GM21367 (cell line): ENCODE measurements around the gene PRSS22.

Experiments used
- ATAC-seq: cut with Tn5 transposase; IDR thresholded peaks from one replicate; pipeline ENCODE4 v1.9.1; 2021; ENCODE audit not compliant: unreplicated experiment

The PRSS22 gene

DNA sequence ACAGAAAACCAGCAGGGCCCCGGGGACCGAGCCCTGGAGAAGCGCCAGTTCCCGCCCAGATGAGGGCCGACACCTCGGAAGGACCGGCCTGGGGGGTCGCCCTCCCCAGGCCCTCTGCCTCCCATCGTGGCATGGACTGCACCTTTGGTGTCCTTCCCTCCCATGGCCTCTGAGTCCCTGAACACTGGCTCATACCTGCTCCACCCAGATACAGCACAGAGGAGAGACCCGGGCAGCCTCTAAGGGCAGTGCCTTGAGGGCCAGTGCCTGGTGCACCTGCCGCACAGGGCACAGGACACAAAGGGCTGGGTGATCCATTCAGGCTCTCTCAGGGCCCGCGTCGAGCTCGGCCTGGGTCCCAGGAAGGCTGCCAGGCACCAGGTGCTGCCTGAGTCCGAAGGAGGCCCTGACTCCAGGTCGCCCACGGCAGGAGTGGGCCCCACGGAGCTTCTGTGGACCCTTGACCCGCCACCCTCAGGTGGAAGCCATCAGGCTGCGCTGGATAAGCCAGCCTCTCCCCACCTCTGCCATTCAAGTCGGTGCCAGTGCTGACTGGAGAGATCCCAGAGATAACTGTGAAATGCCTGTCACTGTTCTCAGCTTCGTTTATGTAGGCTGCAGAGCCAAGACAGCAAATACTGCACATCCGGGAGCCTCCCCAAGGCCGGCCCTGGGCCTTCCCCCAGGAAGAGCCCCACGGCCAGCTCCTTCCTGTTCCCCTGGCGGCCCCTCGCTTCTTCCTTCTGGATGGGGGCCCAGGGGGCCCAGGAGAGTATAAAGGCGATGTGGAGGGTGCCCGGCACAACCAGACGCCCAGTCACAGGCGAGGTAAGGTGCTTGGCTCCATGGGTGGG, 28.2 kb downstream of the PRSS22 start, which contains the start of gene ZG16B:
TSS of gene ZG16B (plus strand) at position 803 of the 854 bp plus-strand sequence. CDS start 139 bp downstream, outside the sequence.
- no peak for ATAC-seq

DNA sequence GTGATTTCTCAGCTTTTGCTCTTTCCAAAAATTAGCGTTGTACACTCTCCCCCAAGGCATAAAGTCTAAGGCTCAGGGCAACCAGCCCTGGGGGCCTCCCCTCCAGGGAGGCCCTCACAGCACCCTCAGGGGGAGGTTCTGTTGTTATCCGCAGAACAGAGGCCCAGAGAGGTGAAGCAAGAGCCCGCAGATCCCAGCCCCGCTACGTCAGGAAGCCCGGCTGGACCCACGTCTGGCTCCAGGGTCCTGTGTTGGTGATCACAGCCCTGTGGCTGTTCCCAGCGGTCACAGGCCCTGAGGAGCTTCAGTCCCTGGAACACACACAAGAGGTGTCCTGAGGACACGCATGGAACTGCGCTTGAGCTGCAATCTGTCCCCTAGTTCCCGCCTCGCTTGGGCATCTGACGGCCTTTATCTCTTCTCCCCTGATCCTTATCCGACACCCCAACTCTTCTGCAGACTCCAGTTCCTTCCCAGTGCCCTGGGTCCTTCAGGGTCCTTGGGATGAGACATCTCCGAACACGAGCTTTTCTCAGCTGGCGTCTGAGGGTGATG, 29.0 kb downstream of the PRSS22 start:
- no peak for ATAC-seq

DNA sequence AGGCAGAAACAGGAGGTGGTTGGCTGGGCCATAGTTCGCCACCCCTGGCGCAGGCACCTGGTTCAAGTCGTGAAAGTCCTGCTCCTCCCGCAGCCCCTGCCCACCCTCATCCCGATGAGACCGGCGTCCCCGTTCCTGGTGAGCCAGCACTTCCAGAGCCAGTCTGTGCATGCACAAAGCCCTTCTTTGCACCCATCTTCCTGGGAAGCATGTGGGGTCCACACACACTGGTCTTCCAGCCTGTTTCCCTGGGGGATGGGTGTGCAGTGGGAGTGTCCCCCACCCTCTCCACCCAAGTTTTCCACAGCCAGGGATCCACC, 29.5 kb downstream of the PRSS22 start:
- ATAC-seq, result no peak

- no peak for ATAC-seq
Measured at GRCh38 chr16:2827831-2828520, 30.0 kb downstream of the PRSS22 start.

GRCh38 chr16:2827374-2827791, 30.6 kb downstream of the PRSS22 start:
- ATAC-seq, result no peak

- no peak for ATAC-seq
Measured at GRCh38 chr16:2826591-2827373, 31.2 kb downstream of the PRSS22 start.

GRCh38 chr16:2825906-2826305, 32.1 kb downstream of the PRSS22 start:
- ATAC-seq, result no peak

DNA sequence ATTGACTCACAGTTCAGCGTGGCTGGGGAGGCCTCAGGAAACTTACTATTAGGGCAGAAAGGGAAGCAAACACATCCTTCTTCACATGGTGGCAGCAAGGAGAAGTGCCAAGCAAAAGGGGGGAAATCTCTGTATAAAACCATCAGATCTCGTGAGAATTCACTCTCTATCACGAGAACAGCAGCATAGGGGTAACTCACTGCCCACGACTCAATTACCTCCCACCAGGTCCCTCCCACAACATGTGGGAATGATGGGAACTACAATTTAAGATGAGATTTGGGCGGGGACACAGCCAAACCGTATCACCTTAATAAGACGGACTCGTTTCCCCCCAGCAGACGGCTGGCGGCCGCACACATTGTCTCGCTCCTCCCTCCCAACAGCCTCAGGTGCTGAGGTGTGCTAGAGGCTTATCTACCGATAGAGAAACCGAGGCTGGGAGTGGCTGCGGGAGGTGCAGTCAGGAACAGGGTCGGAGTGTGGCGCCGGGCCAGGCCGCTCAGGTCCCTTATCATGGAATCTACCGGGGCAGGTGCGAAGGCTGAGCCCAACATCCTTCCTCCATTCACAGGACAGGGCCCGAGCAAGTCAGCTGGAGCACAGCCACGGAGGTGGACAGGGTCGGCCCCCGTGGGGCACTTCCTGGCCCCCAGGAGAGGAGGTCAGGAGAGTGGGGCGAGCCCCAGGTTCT, 32.8 kb downstream of the PRSS22 start:
- ATAC-seq, result no peak

DNA sequence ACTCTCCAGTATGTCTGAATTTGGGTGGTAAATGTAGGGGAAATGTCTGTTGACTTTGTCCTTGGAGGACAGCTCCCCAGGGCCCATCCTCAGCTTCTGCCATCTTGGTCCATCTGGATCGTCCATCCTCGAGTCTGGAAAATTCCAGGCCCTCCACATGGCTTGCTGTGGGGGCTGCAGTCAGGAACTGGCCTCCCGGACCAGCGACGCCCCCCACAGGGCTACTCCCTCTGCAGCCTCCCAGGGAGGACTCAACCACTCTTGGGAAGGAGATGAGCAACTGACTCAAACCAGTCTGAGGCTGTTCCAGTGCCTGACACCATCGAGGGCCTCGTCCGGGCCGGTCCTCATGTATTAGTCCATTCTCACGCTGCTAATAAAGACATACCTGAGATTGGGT, 33.3 kb downstream of the PRSS22 start:
- ATAC-seq, result no peak

DNA sequence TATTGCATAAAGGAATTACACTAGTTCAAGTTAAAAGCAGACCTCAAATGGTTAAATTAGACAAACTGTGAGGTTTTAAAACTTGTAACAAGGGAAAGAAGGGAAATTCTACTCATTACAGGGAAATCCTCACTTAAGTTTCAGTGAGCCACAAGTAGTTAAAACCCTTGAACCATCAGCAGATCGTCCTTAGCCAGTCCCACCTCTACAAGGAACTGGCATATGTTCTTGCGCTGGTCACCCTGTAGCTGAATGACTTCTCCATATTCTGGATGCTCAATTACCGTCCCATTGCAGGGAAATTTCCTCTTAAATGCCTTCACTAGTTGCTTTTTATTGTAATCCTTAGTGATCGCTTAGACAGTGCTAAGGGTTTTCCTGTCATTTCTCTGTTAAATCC, 35.5 kb downstream of the PRSS22 start:
- ATAC-seq, result no peak

GRCh38 chr16:2822158-2822495, 35.8 kb downstream of the PRSS22 start:
- ATAC-seq, result no peak

DNA sequence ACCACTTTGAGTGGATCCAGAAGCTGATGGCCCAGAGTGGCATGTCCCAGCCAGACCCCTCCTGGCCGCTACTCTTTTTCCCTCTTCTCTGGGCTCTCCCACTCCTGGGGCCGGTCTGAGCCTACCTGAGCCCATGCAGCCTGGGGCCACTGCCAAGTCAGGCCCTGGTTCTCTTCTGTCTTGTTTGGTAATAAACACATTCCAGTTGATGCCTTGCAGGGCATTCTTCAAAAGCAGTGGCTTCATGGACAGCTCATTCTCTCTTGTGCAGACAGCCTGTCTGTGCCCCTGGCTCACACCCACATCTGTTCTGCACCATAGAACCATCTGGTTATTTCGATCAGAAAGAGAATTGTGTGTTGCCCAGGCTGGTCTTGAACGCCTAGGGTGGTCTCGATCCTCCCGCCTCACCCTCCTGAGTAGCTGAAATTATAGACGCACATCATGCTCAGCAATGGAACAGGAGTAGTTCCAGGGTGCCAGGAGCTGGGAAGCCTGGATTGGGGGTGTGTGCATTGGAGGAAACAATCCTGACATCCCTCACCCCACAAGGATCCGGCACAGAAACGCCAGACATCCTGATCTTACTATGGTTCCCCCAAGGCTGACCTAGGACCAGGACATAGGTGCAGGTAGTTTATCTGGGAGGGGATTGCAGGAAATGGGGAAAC, 36.3 kb downstream of the PRSS22 start:
- ATAC-seq, result no peak

- no peak for ATAC-seq
Measured at GRCh38 chr16:2820836-2821486, 37.0 kb downstream of the PRSS22 start.

- no peak for ATAC-seq
Measured at GRCh38 chr16:2819939-2820835, 37.8 kb downstream of the PRSS22 start.

- ATAC-seq, result no peak
Measured at GRCh38 chr16:2819179-2819938, 38.6 kb downstream of the PRSS22 start.

DNA sequence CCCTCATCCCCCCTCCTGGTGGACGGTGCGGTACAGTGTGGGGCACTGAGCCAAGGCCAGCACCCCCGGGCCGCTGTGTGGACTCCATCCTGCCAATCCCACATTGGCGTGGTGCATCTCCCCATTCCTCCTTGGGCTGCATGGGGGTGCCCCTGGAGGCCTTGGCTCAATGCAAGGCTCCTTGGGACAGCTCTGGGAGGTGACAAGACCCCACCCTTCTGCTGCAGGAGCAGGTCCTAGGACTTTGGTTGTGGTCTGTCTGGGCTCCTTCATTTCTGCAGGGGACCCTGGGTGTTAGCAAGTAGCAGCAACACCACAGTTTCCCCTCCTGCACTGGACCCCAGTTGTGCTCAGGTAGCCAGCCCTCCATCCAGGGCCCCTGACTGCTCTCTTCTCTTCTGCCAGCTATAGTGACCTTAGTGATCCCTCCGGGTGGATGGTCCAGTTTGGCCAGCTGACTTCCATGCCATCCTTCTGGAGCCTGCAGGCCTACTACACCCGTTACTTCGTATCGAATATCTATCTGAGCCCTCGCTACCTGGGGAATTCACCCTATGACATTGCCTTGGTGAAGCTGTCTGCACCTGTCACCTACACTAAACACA, 39.6 kb downstream of the PRSS22 start:
- no peak for ATAC-seq
